Measurements from ENCODE around the gene TEPSIN. TPM values are rescaled to one million over a fixed set of nuclear protein-coding genes. Genes with fewer than 3 reads are reported as not detected.

TEPSIN gene
- total RNA-seq, 1 donor from 2014 or later = 42.3 TPM

DNA sequence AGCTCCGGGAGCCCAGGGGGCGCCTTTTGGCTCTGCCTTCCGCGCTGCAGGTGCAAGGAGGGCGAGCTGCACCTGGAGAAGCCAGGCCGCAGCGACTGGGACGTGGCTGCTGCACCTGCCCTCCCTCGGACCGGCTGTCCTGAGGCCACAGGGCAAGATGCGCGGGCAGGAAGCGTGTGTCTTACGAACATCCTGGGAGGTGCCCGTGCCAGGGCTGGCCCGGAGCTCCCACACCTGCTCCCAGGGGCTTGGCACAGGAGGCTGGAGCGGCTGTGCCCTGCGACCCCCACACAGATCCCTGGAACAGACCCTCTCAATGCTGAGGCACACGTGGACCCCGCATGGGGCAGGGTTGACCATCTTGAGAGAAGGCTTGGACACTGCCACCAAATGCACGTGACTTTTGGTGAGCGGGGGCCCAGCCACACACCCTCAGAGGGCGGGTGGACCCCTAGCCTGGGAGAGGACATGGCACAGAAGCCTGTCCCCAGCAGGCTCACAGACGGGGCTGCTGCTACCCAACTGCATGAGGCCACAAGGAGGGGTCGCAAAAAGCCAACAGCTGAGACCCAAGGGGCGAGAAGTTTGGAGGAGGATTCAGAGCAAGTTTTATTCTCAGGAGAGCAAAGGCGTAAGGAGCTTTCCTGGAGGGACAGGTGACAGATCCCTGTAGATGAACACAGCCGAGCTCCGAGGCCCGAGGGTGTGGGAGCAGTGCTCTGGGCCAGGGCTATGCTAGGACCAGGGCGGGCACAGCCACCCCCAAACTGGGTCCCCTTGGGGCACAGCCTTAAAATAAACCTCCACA lies 11.6 kb upstream of the TEPSIN start:
- H3K36me3 Mint-ChIP-seq (ENCODE audit: unreplicated experiment) = peaks cover 10% of the 10 kb centered on the region
- H3K4me3 Mint-ChIP-seq (ENCODE audit: unreplicated experiment) = no peak overlapping the region
- no peaks in the 10 kb centered on the region for H3K9me3 Mint-ChIP-seq (ENCODE audit: unreplicated experiment)
- no peak overlapping the region for H3K27ac Mint-ChIP-seq (ENCODE audit: unreplicated experiment)
- DNase-seq (ENCODE audit: extremely low spot score, unreplicated experiment) = no peak
- no peaks in the 10 kb centered on the region for H3K27me3 Mint-ChIP-seq (ENCODE audit: unreplicated experiment)
- TF ChIP-seq, protein P1, sequence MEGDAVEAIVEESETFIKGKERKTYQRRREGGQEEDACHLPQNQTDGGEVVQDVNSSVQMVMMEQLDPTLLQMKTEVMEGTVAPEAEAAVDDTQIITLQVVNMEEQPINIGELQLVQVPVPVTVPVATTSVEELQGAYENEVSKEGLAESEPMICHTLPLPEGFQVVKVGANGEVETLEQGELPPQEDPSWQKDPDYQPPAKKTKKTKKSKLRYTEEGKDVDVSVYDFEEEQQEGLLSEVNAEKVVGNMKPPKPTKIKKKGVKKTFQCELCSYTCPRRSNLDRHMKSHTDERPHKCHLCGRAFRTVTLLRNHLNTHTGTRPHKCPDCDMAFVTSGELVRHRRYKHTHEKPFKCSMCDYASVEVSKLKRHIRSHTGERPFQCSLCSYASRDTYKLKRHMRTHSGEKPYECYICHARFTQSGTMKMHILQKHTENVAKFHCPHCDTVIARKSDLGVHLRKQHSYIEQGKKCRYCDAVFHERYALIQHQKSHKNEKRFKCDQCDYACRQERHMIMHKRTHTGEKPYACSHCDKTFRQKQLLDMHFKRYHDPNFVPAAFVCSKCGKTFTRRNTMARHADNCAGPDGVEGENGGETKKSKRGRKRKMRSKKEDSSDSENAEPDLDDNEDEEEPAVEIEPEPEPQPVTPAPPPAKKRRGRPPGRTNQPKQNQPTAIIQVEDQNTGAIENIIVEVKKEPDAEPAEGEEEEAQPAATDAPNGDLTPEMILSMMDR (IDR thresholded peaks at IDR 0.05) = no peak
- H3K4me1 Mint-ChIP-seq (ENCODE audit: unreplicated experiment) = peaks cover 17% of the 10 kb centered on the region

DNA sequence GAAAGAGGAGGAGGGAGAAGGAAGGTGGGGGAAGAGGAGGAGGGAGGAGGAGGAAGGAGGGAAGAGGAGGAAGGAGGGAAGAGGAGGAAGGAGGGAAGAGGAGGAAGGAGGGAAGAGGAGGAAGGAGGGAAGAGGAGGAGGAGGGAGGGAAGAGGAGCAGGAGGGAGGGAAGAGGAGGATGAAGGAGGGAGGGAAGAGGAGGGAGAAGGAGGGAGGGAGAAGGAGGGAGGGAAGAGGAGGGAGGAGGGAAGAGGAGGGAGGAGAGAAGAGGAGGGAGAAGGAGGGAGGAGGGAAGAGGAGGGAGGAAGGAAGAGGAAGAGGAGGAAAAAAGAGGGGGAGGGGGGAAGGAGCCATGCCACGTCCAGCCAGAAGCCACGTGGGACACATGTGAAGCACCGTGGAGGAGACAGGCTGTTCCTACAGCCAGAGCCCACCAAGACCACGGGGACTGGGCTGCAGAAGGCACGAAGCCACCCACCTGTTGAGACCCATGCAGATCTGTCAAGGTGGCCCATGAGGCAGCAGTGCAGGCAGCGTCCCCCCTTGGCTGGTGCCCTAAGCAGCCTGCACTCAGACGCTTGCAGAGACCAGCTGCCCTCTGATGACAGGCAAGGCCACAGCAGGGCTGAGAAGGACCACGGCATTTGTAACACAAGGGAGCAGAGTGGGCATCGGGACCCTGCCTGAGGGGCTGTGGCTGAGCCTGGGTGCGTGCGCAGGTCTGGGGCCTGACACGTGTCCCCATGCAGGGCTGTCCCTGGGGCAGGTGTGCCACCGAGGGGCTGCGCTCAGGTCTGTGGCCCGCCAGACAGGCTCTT lies 10.6 kb upstream of the TEPSIN start:
- no peak overlapping the region for H3K27ac Mint-ChIP-seq (ENCODE audit: unreplicated experiment)
- H3K4me3 Mint-ChIP-seq (ENCODE audit: unreplicated experiment) = no peak overlapping the region
- H3K36me3 Mint-ChIP-seq (ENCODE audit: unreplicated experiment) = peaks cover 10% of the 10 kb centered on the region
- no peaks in the 10 kb centered on the region for H3K27me3 Mint-ChIP-seq (ENCODE audit: unreplicated experiment)
- no peaks in the 10 kb centered on the region for H3K9me3 Mint-ChIP-seq (ENCODE audit: unreplicated experiment)
- peaks cover 11% of the 10 kb centered on the region for H3K4me1 Mint-ChIP-seq (ENCODE audit: unreplicated experiment)
- TF ChIP-seq, protein P1 (IDR thresholded peaks at IDR 0.05) = no peak
- DNase-seq (ENCODE audit: extremely low spot score, unreplicated experiment) = no peak

GRCh38 chr17:81248649-81249048 lies 9.8 kb upstream of the TEPSIN start:
- no peak overlapping the region for H3K4me3 Mint-ChIP-seq (ENCODE audit: unreplicated experiment)

DNA sequence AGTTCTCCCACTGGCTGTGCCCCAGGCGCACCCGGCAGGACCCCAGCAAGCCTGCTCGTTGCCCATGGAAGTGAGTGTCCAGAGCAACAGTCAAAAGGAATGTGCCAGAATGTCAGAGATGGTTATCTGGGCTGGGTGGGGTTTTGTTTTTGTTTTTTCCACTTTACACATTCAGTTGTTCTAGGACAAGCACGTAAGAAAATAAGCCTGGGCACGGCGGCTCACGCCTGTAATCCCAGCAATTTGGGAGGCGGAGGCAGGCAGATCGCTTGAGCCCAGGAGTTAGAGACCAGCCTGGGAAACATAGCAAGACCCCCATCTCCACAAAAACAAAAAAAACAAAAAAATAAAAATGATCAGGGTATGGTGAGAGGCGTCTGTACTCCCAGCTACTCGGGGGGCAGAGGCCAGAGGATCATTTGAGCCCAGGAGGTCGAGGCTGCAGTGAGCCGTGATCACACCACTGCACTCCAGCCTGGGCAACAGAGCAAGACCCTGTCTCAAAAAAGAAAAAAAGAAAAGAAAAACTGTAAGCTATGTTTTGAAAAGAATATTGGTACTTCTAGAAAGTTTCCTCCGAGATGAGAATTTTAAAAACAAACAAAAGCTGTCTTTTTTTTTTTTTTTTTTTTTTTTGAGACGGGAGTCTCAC lies 8.6 kb upstream of the TEPSIN start:
- no peaks in the 10 kb centered on the region for H3K9me3 Mint-ChIP-seq (ENCODE audit: unreplicated experiment)
- H3K4me1 Mint-ChIP-seq (ENCODE audit: unreplicated experiment) = peaks cover 5% of the 10 kb centered on the region
- DNase-seq (ENCODE audit: extremely low spot score, unreplicated experiment) = no peak
- no peak overlapping the region for H3K27ac Mint-ChIP-seq (ENCODE audit: unreplicated experiment)
- H3K4me3 Mint-ChIP-seq (ENCODE audit: unreplicated experiment) = no peak overlapping the region
- H3K27me3 Mint-ChIP-seq (ENCODE audit: unreplicated experiment) = no peaks in the 10 kb centered on the region
- H3K36me3 Mint-ChIP-seq (ENCODE audit: unreplicated experiment) = peaks cover 4% of the 10 kb centered on the region
- TF ChIP-seq, protein P1 (IDR thresholded peaks at IDR 0.05) = no peak

More at GRCh38 chr17:81248649-81249048, 9.8 kb upstream of the TEPSIN start:
- TF ChIP-seq, protein P1 (IDR thresholded peaks at IDR 0.05) = no peak
- Mint-ChIP-seq H3K27me3 (ENCODE audit: unreplicated experiment) (no peaks in the 10 kb centered on the region), H3K4me1 (ENCODE audit: unreplicated experiment) (peaks cover 11% of the 10 kb centered on the region), H3K27ac (ENCODE audit: unreplicated experiment) (no peak overlapping the region), H3K9me3 (ENCODE audit: unreplicated experiment) (no peaks in the 10 kb centered on the region), H3K36me3 (ENCODE audit: unreplicated experiment) (peaks cover 10% of the 10 kb centered on the region)
- no peak for DNase-seq (ENCODE audit: extremely low spot score, unreplicated experiment)

Measured in osteocyte (in vitro differentiated cells).